Tibial nerve (tissue), 4 donors: ENCODE data around the gene BRI3BP. TPM values are rescaled to one million over a fixed set of nuclear protein-coding genes. Genes with fewer than 3 reads are reported as not detected.

Experiments used
- DNase-seq, 2 donors: peaks; one replicate each; pipeline ENCODE4 v3.0.0-alpha.2; 2019; ENCODE audit warnings: low spot score in 2 of 2
- H3K27ac ChIP-seq, 4 donors: fragments of 200-600 bp; sonication (generic) in 3 of 4; one replicate each; pipeline ENCODE4 v1.5.1; 2017 to 2019; ENCODE audit warnings: mild to moderate bottlenecking in 1 of 4
- H3K27me3 ChIP-seq, 2 donors: fragments of 200-600 bp; sonication (generic) in 1 of 2; one replicate each; pipeline versions ENCODE4 v1.5.1 to v1.6.0; 2017 to 2019
- H3K36me3 ChIP-seq, 3 donors: fragments of 200-600 bp; sonication (generic); one replicate each; pipeline ENCODE4 v1.5.1; 2018 to 2019
- H3K4me1 ChIP-seq, 4 donors: fragments of 200-600 bp; sonication (generic) in 3 of 4; one replicate each; pipeline ENCODE4 v1.5.1; 2017 to 2019
- H3K4me3 ChIP-seq, 4 donors: fragments of 200-600 bp; sonication (generic) in 3 of 4; one replicate each; pipeline ENCODE4 v1.5.1; 2017 to 2019; ENCODE audit warnings: mild to moderate bottlenecking in 1 of 4, moderate library complexity in 1 of 4
- H3K9me3 ChIP-seq, 4 donors: fragments of 200-600 bp; sonication (generic) in 3 of 4; one replicate each; pipeline ENCODE4 v1.5.1; 2017 to 2019
- CTCF ChIP-seq, 5 experiments: fragments of 200-600 bp in 3 of 5; fragments of 450-650 bp in 2 of 5; sonication (generic) in 3 of 5; IDR thresholded peaks; one replicate each; pipeline ENCODE4 v1.5.1; 2016 to 2019; ENCODE audit warnings: antibody characterized with exemption in 5 of 5, mild to moderate bottlenecking in 3 of 5, moderate library complexity in 2 of 5
- EP300 ChIP-seq, 2 donors: sonication (generic); formaldehyde crosslinking; IDR thresholded peaks; one replicate each; pipeline ENCODE4 v1.6.1; 2017; ENCODE audit warnings: antibody characterized with exemption in 2 of 2, mild to moderate bottlenecking in 1 of 2
- POLR2A ChIP-seq, 2 donors: fragments of 450-650 bp; IDR thresholded peaks; one replicate each; pipeline ENCODE4 v1.6.1; 2017; ENCODE audit warnings: antibody characterized with exemption in 2 of 2, mild to moderate bottlenecking in 2 of 2, moderate library complexity in 2 of 2
- WGBS, 2 donors: methylation state at CpG; one replicate each; pipeline ENCODE4 v1.1.5; 2018; 5-methylcytosine and 5-hydroxymethylcytosine counted together
- total RNA-seq, 4 donors: library from RNA; depleted of rRNA; stranded (reverse); fragments of >200 nt; gene quantifications; one replicate each; pipeline ENCODE4 v1.1.0, GENCODE V29; 2016

Gene BRI3BP
- total RNA-seq, 4 donors from 2014 or later, result 3.9 to 5.7 (median 4.7) TPM

GRCh38 chr12:124954771-124955170 lies 38.7 kb upstream of the BRI3BP start:
- Histone ChIP-seq H3K4me3 (no peak overlapping the region), H3K36me3 (peaks cover 0 to 100% (median 10%) of the 10 kb centered on the region in 3 donors), H3K9me3 (no peaks in the 10 kb centered on the region), H3K27ac (no peak overlapping the region), H3K27me3 (no peaks in the 10 kb centered on the region), H3K4me1 (no peaks in the 10 kb centered on the region)
- WGBS, 2 donors, result 96 to 100% methylated on average over 4 of the region's 4 CpGs
- no peak for TF ChIP-seq CTCF (IDR thresholded peaks at IDR 0.05)
- DNase-seq, result no peak

GRCh38 chr12:124956571-124956970 lies 36.9 kb upstream of the BRI3BP start:
- no peak overlapping the region for H3K27ac ChIP-seq
- H3K27me3 ChIP-seq, result no peaks in the 10 kb centered on the region
- no peaks in the 10 kb centered on the region for H3K4me1 ChIP-seq
- H3K36me3 ChIP-seq, result peaks cover 0 to 100% (median 11%) of the 10 kb centered on the region in 3 donors
- no peaks in the 10 kb centered on the region for H3K9me3 ChIP-seq
- TF ChIP-seq EP300 (IDR thresholded peaks at IDR 0.05) (no peak), CTCF (IDR thresholded peaks at IDR 0.05) (no peak), POLR2A (IDR thresholded peaks at IDR 0.05) (no peak)
- no peak for DNase-seq
- H3K4me3 ChIP-seq, result no peak overlapping the region
- WGBS, 2 donors, result 93 to 98% methylated on average over 13 to 16 of the region's 16 CpGs

GRCh38 chr12:124961055-124961454 lies 32.4 kb upstream of the BRI3BP start:
- Histone ChIP-seq H3K4me1 (no peaks in the 10 kb centered on the region), H3K27ac (no peak overlapping the region), H3K36me3 (peaks cover 4 to 100% (median 11%) of the 10 kb centered on the region in 3 donors), H3K27me3 (no peaks in the 10 kb centered on the region), H3K4me3 (no peak overlapping the region), H3K9me3 (no peaks in the 10 kb centered on the region)
- TF ChIP-seq EP300 (IDR thresholded peaks at IDR 0.05), result no peak
- TF ChIP-seq CTCF (IDR thresholded peaks at IDR 0.05), result no peak
- TF ChIP-seq POLR2A (IDR thresholded peaks at IDR 0.05), result no peak
- WGBS, 2 donors, result 82 to 87% methylated on average over 29 of the region's 29 CpGs
- DNase-seq, result no peak

GRCh38 chr12:124963211-124963610 lies 30.2 kb upstream of the BRI3BP start:
- WGBS, 2 donors, result 93 to 96% methylated on average over 8 of the region's 8 CpGs
- TF ChIP-seq EP300 (IDR thresholded peaks at IDR 0.05) (no peak), CTCF (IDR thresholded peaks at IDR 0.05) (no peak), POLR2A (IDR thresholded peaks at IDR 0.05) (no peak)
- Histone ChIP-seq H3K4me3 (no peak overlapping the region), H3K4me1 (no peaks in the 10 kb centered on the region), H3K27me3 (no peaks in the 10 kb centered on the region), H3K27ac (no peak overlapping the region), H3K9me3 (no peaks in the 10 kb centered on the region), H3K36me3 (peaks cover 4 to 100% (median 16%) of the 10 kb centered on the region in 3 donors)
- DNase-seq, result no peak

GRCh38 chr12:124964251-124964650 lies 29.2 kb upstream of the BRI3BP start:
- Histone ChIP-seq H3K27me3 (no peaks in the 10 kb centered on the region), H3K4me1 (no peaks in the 10 kb centered on the region), H3K4me3 (no peak overlapping the region), H3K36me3 (peaks cover 4 to 100% (median 16%) of the 10 kb centered on the region in 3 donors), H3K27ac (no peak overlapping the region), H3K9me3 (no peaks in the 10 kb centered on the region)
- DNase-seq, result no peak
- WGBS, 2 donors, result 91 to 94% methylated on average over 22 of the region's 22 CpGs
- TF ChIP-seq POLR2A (IDR thresholded peaks at IDR 0.05) (no peak), CTCF (IDR thresholded peaks at IDR 0.05) (no peak), EP300 (IDR thresholded peaks at IDR 0.05) (no peak)
